ENCODE results near the gene PREX1. TPM values are rescaled to one million over a fixed set of nuclear protein-coding genes. Genes with fewer than 3 reads are reported as not detected.

The PREX1 gene
- total and polyA plus RNA-seq, 2 experiments from 2014 or later: 2.4 to 10.3 TPM

DNA sequence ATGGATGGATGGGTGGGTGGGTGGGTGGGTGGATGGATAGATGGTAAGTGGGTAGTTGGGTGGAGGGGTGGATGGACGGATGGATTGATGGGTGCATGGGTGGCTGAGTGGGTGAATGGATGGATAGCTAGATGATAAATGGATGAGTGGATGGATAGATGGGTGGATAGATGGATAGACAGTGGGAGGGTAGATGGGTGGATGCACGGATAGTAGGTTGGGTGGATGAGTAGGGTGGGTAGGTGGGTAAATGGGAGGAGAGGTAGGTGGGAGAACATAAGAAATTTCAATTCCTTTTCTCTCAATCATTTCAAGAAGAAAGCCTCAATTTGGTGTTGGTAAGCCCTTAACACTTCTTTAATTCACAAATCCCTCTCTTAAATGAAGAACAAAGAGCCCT lies 186.9 kb downstream of the PREX1 start (continued):
- TF ChIP-seq CTCF (conservative IDR thresholded peaks at IDR 0.05; ENCODE audit: low read depth in 2 of 2): no peak

DNA sequence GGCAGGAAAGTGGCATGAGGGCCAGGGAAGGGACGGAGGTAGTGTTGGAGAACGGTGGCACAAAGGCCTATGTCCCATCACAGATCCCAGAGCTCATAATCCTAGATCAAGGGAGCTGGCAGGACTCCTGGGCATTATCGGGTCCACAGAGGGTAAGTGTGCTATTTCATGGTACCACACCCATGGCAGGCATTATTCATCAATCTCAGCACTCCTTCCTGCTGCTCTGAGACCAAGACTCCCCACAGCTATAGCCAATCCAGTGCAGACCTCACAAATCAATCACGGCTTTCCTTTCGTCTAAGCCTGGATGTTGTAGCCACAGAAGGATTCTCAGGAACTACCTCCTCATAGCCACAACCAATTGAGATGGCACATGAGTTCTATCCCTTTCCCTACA lies 187.9 kb downstream of the PREX1 start:
- H3K9me2 ChIP-seq (ENCODE audit: insufficient read depth): no peaks in the 10 kb centered on the region
- no peaks in the 10 kb centered on the region for H4K20me1 ChIP-seq (replicated peaks; ENCODE audit: insufficient read depth)
- no peak overlapping the region for H3K4me3 ChIP-seq
- no peak overlapping the region; the same call in 1 of the 2 replicates for H3K27ac Mint-ChIP-seq
- H2AFZ ChIP-seq: no peak overlapping the region
- no peak overlapping the region for H3K4me2 ChIP-seq
- H3K9me3 Mint-ChIP-seq: no peaks in the 10 kb centered on the region
- peaks cover 2% of the 10 kb centered on the region for H3K27me3 Mint-ChIP-seq (ENCODE audit: insufficient read depth, low read depth, poor library complexity)
- no peaks in the 10 kb centered on the region for H3K4me1 ChIP-seq (ENCODE audit: insufficient read depth)
- H3K27ac ChIP-seq (ENCODE audit: low read depth): no peak overlapping the region
- DNase-seq (ENCODE audit: low spot score): no peak
- no peak overlapping the region for H3K4me3 Mint-ChIP-seq
- ATAC-seq: no peak
- H3K36me3 Mint-ChIP-seq (ENCODE audit: low read depth): peaks cover 7% of the 10 kb centered on the region; the same call in 2 of the 3 replicates
- no peaks in the 10 kb centered on the region for H3K27me3 ChIP-seq (ENCODE audit: insufficient read depth)
- no peaks in the 10 kb centered on the region for H3F3A ChIP-seq (replicated peaks; ENCODE audit: low read depth)
- H3K36me3 ChIP-seq (ENCODE audit: insufficient read depth): no peaks in the 10 kb centered on the region
- no peaks in the 10 kb centered on the region for H3K4me1 Mint-ChIP-seq
- no peaks in the 10 kb centered on the region for H3K79me2 ChIP-seq (replicated peaks; ENCODE audit: insufficient read depth)
- TF ChIP-seq STAT1 (IDR thresholded peaks at IDR 0.05; ENCODE audit: unreplicated experiment) (no peak), ZNF462 (CRISPR knock-in tag; IDR thresholded peaks at IDR 0.05) (no peak), JUNB (IDR thresholded peaks at IDR 0.05; ENCODE audit: unreplicated experiment) (no peak), EZH2phosphoT487 (IDR thresholded peaks at IDR 0.05; ENCODE audit: unreplicated experiment) (no peak), ZNF331 (CRISPR knock-in tag; IDR thresholded peaks at IDR 0.05; ENCODE audit: low read depth) (no peak), POLR2AphosphoS5 (IDR thresholded peaks at IDR 0.05; ENCODE audit: low read depth) (no peak), ZNF114 (CRISPR knock-in tag; IDR thresholded peaks at IDR 0.05) (no peak), NANOG (IDR thresholded peaks at IDR 0.05; ENCODE audit: borderline replicate concordance) (no peak), CREB1 (CRISPR knock-in tag; IDR thresholded peaks at IDR 0.05; ENCODE audit: low read depth) (no peak)
- TF ChIP-seq, protein P1, sequence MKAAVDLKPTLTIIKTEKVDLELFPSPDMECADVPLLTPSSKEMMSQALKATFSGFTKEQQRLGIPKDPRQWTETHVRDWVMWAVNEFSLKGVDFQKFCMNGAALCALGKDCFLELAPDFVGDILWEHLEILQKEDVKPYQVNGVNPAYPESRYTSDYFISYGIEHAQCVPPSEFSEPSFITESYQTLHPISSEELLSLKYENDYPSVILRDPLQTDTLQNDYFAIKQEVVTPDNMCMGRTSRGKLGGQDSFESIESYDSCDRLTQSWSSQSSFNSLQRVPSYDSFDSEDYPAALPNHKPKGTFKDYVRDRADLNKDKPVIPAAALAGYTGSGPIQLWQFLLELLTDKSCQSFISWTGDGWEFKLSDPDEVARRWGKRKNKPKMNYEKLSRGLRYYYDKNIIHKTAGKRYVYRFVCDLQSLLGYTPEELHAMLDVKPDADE (IDR thresholded peaks at IDR 0.05): no peak
- TF ChIP-seq, protein P2, sequence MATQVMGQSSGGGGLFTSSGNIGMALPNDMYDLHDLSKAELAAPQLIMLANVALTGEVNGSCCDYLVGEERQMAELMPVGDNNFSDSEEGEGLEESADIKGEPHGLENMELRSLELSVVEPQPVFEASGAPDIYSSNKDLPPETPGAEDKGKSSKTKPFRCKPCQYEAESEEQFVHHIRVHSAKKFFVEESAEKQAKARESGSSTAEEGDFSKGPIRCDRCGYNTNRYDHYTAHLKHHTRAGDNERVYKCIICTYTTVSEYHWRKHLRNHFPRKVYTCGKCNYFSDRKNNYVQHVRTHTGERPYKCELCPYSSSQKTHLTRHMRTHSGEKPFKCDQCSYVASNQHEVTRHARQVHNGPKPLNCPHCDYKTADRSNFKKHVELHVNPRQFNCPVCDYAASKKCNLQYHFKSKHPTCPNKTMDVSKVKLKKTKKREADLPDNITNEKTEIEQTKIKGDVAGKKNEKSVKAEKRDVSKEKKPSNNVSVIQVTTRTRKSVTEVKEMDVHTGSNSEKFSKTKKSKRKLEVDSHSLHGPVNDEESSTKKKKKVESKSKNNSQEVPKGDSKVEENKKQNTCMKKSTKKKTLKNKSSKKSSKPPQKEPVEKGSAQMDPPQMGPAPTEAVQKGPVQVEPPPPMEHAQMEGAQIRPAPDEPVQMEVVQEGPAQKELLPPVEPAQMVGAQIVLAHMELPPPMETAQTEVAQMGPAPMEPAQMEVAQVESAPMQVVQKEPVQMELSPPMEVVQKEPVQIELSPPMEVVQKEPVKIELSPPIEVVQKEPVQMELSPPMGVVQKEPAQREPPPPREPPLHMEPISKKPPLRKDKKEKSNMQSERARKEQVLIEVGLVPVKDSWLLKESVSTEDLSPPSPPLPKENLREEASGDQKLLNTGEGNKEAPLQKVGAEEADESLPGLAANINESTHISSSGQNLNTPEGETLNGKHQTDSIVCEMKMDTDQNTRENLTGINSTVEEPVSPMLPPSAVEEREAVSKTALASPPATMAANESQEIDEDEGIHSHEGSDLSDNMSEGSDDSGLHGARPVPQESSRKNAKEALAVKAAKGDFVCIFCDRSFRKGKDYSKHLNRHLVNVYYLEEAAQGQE (IDR thresholded peaks at IDR 0.05; ENCODE audit: unreplicated experiment): no peak
